Astrocyte of the cerebellum (primary cell): Measurements from ENCODE around the gene COL4A1.

Experiments
- DNase-seq: peaks from one replicate; pipeline ENCODE4 v3.0.0-alpha.2; 2011; ENCODE audit warnings: low read depth
- H3K4me3 ChIP-seq: 2 replicates; pipeline ENCODE4 v1.5.1; 2011; ENCODE audit warnings: mild to moderate bottlenecking, low read depth, low read length, moderate library complexity
- CTCF ChIP-seq: IDR thresholded peaks from 2 replicates; pipeline ENCODE4 v1.5.1; 2012; ENCODE audit warnings: low read length, low read depth, moderate library complexity, mild to moderate bottlenecking; ENCODE audit errors: missing control alignments
- in situ Hi-C: cut with HindIII; loops from 2 replicates; pipeline ENCODE4 v1.10.0; 2017; ENCODE audit warnings: low sequenced_read_pairs

Gene COL4A1

GRCh38 chr13:110332750-110333149 lies 25.8 kb upstream of the COL4A1 start:
- in situ Hi-C loops: no loop called here
- TF ChIP-seq CTCF: no peak
- DNase-seq: no peak
- no peak overlapping the region for H3K4me3 ChIP-seq

GRCh38 chr13:110331362-110331761 lies 24.4 kb upstream of the COL4A1 start:
- DNase-seq: peak; percentile 97
- in situ Hi-C loops: no loop called here
- no peak for TF ChIP-seq CTCF
- no peak overlapping the region for H3K4me3 ChIP-seq

GRCh38 chr13:110330491-110331011 lies 23.6 kb upstream of the COL4A1 start:
- no peak for TF ChIP-seq CTCF
- in situ Hi-C loops: no loop called here
- H3K4me3 ChIP-seq: no peak overlapping the region
- DNase-seq: no peak

GRCh38 chr13:110329798-110330461 lies 23.0 kb upstream of the COL4A1 start:
- H3K4me3 ChIP-seq: no peak overlapping the region
- in situ Hi-C loops: no loop called here
- no peak for TF ChIP-seq CTCF

GRCh38 chr13:110329258-110329657 lies 22.3 kb upstream of the COL4A1 start:
- no peak for DNase-seq
- TF ChIP-seq CTCF: no peak
- H3K4me3 ChIP-seq: no peak overlapping the region
- in situ Hi-C loops: no loop called here

More at GRCh38 chr13:110329798-110330461, 23.0 kb upstream of the COL4A1 start:
- no peak for DNase-seq

GRCh38 chr13:110328573-110328972 lies 21.6 kb upstream of the COL4A1 start:
- in situ Hi-C loops: no loop called here
- DNase-seq: no peak
- no peak for TF ChIP-seq CTCF
- no peak overlapping the region for H3K4me3 ChIP-seq
